ENCODE measurements around the gene INSR.
"Not testable (repeated sequence)": the region's sequence is repeated elsewhere in the genome, so short reads cannot be mapped to it uniquely, and the experiment has no call there.

INSR gene

DNA sequence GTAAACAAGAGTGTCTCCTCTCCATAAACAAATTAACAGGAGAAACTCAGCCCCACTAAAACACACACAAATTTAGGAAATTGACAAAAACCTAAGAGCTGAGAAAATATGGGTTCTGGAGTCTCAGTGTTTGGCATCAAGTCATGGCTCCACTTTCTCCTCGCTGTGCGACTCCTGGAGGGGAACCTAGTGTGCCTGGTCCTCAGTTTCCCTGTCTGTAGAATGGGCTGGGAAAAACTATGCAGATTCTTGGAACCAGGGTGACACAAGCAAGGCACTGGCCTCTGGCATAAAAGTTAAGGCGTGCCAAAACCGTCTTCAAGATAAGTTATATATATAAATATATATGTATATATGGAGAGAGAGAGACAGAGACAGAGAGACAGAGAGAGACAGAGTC is 83.9 kb downstream of the INSR start:
- H3K27ac ChIP-seq (ENCODE audit: extremely low read depth, low read depth, low read length): no peak overlapping the region
- H3K36me3 ChIP-seq (ENCODE audit: control insufficient read depth in 2 of 2, insufficient read depth in 1 of 2, low read length in 2 of 2): no peaks in the 10 kb centered on the region
- ChIA-PET POLR2A (no interaction called here), CTCF (no interaction called here)
- no peak overlapping the region for H3K4me3 ChIP-seq (ENCODE audit: low read depth, low read length)
- H3K9me3 ChIP-seq (ENCODE audit: control insufficient read depth, insufficient read depth, low read depth, low read length): no peaks in the 10 kb centered on the region
- no peaks in the 10 kb centered on the region for H3K4me1 ChIP-seq (ENCODE audit: control insufficient read depth, insufficient read depth, low read length)
- TF ChIP-seq, protein P1, sequence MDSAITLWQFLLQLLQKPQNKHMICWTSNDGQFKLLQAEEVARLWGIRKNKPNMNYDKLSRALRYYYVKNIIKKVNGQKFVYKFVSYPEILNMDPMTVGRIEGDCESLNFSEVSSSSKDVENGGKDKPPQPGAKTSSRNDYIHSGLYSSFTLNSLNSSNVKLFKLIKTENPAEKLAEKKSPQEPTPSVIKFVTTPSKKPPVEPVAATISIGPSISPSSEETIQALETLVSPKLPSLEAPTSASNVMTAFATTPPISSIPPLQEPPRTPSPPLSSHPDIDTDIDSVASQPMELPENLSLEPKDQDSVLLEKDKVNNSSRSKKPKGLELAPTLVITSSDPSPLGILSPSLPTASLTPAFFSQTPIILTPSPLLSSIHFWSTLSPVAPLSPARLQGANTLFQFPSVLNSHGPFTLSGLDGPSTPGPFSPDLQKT (IDR thresholded peaks at IDR 0.05; ENCODE audit: borderline replicate concordance, low read depth, low read length): no peak
- TF ChIP-seq, protein P2, sequence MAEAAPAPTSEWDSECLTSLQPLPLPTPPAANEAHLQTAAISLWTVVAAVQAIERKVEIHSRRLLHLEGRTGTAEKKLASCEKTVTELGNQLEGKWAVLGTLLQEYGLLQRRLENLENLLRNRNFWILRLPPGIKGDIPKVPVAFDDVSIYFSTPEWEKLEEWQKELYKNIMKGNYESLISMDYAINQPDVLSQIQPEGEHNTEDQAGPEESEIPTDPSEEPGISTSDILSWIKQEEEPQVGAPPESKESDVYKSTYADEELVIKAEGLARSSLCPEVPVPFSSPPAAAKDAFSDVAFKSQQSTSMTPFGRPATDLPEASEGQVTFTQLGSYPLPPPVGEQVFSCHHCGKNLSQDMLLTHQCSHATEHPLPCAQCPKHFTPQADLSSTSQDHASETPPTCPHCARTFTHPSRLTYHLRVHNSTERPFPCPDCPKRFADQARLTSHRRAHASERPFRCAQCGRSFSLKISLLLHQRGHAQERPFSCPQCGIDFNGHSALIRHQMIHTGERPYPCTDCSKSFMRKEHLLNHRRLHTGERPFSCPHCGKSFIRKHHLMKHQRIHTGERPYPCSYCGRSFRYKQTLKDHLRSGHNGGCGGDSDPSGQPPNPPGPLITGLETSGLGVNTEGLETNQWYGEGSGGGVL (tag by site-specific recombination; IDR thresholded peaks at IDR 0.05): no peak
- no peak for TF ChIP-seq ZNF10 (tag by site-specific recombination; IDR thresholded peaks at IDR 0.05)
- TF ChIP-seq, protein P3, sequence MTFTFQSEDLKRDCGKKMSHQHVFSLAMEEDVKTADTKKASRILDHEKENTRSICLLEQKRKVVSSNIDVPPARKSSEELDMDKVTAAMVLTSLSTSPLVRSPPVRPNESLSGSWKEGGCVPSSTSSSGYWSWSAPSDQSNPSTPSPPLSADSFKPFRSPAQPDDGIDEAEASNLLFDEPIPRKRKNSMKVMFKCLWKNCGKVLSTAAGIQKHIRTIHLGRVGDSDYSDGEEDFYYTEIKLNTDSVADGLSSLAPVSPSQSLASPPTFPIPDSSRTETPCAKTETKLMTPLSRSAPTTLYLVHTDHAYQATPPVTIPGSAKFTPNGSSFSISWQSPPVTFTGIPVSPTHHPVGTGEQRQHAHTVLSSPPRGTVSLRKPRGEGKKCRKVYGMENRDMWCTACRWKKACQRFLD (tag by site-specific recombination; IDR thresholded peaks at IDR 0.05): no peak
- TF ChIP-seq, protein P4, sequence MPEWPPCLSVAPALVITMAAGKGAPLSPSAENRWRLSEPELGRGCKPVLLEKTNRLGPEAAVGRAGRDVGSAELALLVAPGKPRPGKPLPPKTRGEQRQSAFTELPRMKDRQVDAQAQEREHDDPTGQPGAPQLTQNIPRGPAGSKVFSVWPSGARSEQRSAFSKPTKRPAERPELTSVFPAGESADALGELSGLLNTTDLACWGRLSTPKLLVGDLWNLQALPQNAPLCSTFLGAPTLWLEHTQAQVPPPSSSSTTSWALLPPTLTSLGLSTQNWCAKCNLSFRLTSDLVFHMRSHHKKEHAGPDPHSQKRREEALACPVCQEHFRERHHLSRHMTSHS (tag by site-specific recombination; IDR thresholded peaks at IDR 0.05): no peak
- no peak for TF ChIP-seq KLF7 (tag by site-specific recombination; IDR thresholded peaks at IDR 0.05; ENCODE audit: borderline replicate concordance)

GRCh38 chr19:7209597-7210325 is 84.5 kb downstream of the INSR start:
- POLR2A ChIA-PET; H3K9me3 ChIP-seq (ENCODE audit: control insufficient read depth, insufficient read depth, low read depth, low read length); H3K36me3 ChIP-seq (ENCODE audit: control insufficient read depth in 2 of 2, insufficient read depth in 1 of 2, low read length in 2 of 2); H3K27ac ChIP-seq (ENCODE audit: extremely low read depth, low read depth, low read length); H3K4me3 ChIP-seq (ENCODE audit: low read depth, low read length); H3K4me1 ChIP-seq (ENCODE audit: control insufficient read depth, insufficient read depth, low read length): not testable (repeated sequence)
- CTCF ChIA-PET: interaction anchor here (0.6 to 0.9 kb wide), 2 partner anchors 10 to 54 kb away, joined by 3 to 5 read pairs; no protein-coding TSS in a partner anchor

GRCh38 chr19:7209036-7209435 is 85.2 kb downstream of the INSR start:
- ChIA-PET POLR2A (interaction anchor here (0.5 kb wide), 1 partner anchor 252 kb away, joined by 3 read pairs; no protein-coding TSS in a partner anchor), CTCF (interaction anchor here (0.6 to 0.9 kb wide), 2 partner anchors 10 to 55 kb away, joined by 3 to 5 read pairs; no protein-coding TSS in a partner anchor)
- not testable (repeated sequence) for H3K4me3 ChIP-seq (ENCODE audit: low read depth, low read length); H3K36me3 ChIP-seq (ENCODE audit: control insufficient read depth in 2 of 2, insufficient read depth in 1 of 2, low read length in 2 of 2); H3K4me1 ChIP-seq (ENCODE audit: control insufficient read depth, insufficient read depth, low read length); H3K27ac ChIP-seq (ENCODE audit: extremely low read depth, low read depth, low read length); H3K9me3 ChIP-seq (ENCODE audit: control insufficient read depth, insufficient read depth, low read depth, low read length)

DNA sequence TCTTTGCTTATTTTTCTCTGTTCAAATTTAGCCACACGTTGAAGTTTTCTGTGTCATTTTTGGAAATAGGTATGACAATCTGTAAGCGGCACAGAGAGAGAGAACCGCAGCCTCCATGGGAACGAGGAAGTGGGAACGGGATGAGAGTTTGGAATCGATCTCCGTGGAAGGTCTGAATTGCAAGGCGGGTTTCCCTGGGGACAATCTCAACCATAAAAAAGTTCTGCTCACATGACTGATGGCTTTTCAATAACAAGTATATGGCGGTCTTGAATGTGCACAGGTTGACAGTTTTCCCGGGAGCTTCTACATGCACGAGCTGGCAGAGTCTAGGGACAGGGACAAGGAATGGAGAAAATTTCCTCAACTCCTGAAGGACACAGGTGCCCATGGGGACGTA is 90.9 kb downstream of the INSR start:
- no peak for TF ChIP-seq ZBTB7A (tag by site-specific recombination; IDR thresholded peaks at IDR 0.05; ENCODE audit: low read depth)
- no peak for TF ChIP-seq ZSCAN4 (tag by site-specific recombination; IDR thresholded peaks at IDR 0.05)
- TF ChIP-seq ZNF169 (tag by site-specific recombination; IDR thresholded peaks at IDR 0.05): no peak
- no peak for TF ChIP-seq MEIS1 (CRISPR knock-in tag; IDR thresholded peaks at IDR 0.05; ENCODE audit: borderline replicate concordance)
- TF ChIP-seq ZBTB20 (tag by site-specific recombination; IDR thresholded peaks at IDR 0.05): no peak
- no peak for TF ChIP-seq ZNF513 (tag by site-specific recombination; IDR thresholded peaks at IDR 0.05)
- TF ChIP-seq ZNF664 (tag by site-specific recombination; IDR thresholded peaks at IDR 0.05): no peak
- TF ChIP-seq ZNF776 (tag by site-specific recombination; IDR thresholded peaks at IDR 0.05; ENCODE audit: borderline replicate concordance): no peak
- no peak for TF ChIP-seq ZNF341 (tag by site-specific recombination; IDR thresholded peaks at IDR 0.05; ENCODE audit: low read depth)
- no peak for TF ChIP-seq ZFP37 (tag by site-specific recombination; IDR thresholded peaks at IDR 0.05)
- Histone ChIP-seq H3K27ac (ENCODE audit: extremely low read depth, low read depth, low read length) (no peak overlapping the region), H3K4me1 (ENCODE audit: control insufficient read depth, insufficient read depth, low read length) (no peaks in the 10 kb centered on the region), H3K9me3 (ENCODE audit: control insufficient read depth, insufficient read depth, low read depth, low read length) (no peaks in the 10 kb centered on the region), H3K36me3 (ENCODE audit: control insufficient read depth in 2 of 2, insufficient read depth in 1 of 2, low read length in 2 of 2) (no peaks in the 10 kb centered on the region), H3K4me3 (ENCODE audit: low read depth, low read length) (no peak overlapping the region)
- ChIA-PET POLR2A (no interaction called here), CTCF (interaction anchor here (0.7 kb wide), 2 partner anchors 8 to 195 kb away, joined by 3 read pairs; no protein-coding TSS in a partner anchor)
